VCaP (cell line): Measurements from ENCODE around the gene MYO16.

Experiments used
- H3K27ac ChIP-seq: fragments of 450-650 bp; 2 replicates; pipeline ENCODE4 v1.5.1; 2017
- CTCF ChIP-seq: fragments of 450-650 bp; conservative IDR thresholded peaks from 2 replicates; pipeline ENCODE4 v1.5.1; 2017; ENCODE audit warnings: mild to moderate bottlenecking, moderate library complexity

Gene MYO16

GRCh38 chr13:108795841-108796240 is 166.4 kb downstream of the MYO16 start:
- no peak for TF ChIP-seq CTCF
- H3K27ac ChIP-seq, result no peak overlapping the region

GRCh38 chr13:108797354-108797753 is 167.9 kb downstream of the MYO16 start:
- no peak for TF ChIP-seq CTCF
- H3K27ac ChIP-seq, result no peak overlapping the region

- no peak overlapping the region for H3K27ac ChIP-seq
- TF ChIP-seq CTCF, result no peak
Measured at GRCh38 chr13:108807841-108808240, 178.4 kb downstream of the MYO16 start.

- TF ChIP-seq CTCF, result no peak
- H3K27ac ChIP-seq, result no peak overlapping the region
Measured at GRCh38 chr13:108812165-108812564, 182.8 kb downstream of the MYO16 start.

- H3K27ac ChIP-seq, result no peak overlapping the region
- no peak for TF ChIP-seq CTCF
Measured at GRCh38 chr13:108812661-108813060, 183.2 kb downstream of the MYO16 start.

- no peak for TF ChIP-seq CTCF
- H3K27ac ChIP-seq, result no peak overlapping the region
Measured at GRCh38 chr13:108813587-108814170, 184.3 kb downstream of the MYO16 start.

GRCh38 chr13:108816375-108816774 is 187.0 kb downstream of the MYO16 start:
- TF ChIP-seq CTCF, result no peak
- H3K27ac ChIP-seq, result no peak overlapping the region

GRCh38 chr13:108827646-108828045 is 198.2 kb downstream of the MYO16 start:
- H3K27ac ChIP-seq, result no peak overlapping the region
- TF ChIP-seq CTCF, result no peak
